ENCODE results near the gene BAZ2A.

BAZ2A gene

DNA sequence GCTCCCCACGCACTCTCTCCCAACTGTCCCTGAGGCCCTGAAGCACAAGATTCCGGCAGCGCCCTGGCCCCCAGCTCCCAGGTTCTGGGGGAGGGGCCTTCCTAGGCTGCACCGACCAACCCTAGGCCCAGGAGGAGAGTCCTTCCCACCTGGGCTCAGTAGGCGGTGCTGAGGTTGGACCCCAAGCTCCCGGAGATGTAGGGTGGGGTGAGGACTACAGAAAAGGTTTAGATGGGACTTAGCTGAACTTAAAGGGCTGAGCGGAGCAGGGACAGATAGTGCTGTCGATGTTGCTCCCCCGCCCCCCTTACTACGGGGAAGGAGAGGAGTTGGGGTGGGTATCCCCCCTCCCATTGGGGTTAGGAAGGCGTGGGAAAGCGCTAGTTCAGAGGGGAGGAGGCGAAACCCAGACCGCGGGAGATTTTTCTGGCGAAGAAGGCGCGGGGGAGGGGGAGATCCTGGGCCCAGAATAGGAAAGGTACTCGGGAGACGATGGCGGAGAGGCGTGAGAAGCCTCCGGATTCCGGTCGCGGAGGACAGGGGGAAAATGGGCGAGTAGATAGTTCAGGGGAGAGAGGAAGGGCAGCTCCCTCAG lies 4.2 kb upstream of the BAZ2A start (continued):
- no peak for TF ChIP-seq ZSCAN23 (tag by site-specific recombination; IDR thresholded peaks at IDR 0.05)
- no peak for TF ChIP-seq ZNF473 (tag by site-specific recombination; IDR thresholded peaks at IDR 0.05)
- TF ChIP-seq SP2 (tag by site-specific recombination; IDR thresholded peaks at IDR 0.05) = peak; percentile 87
- no peak for TF ChIP-seq ZNF354C (tag by site-specific recombination; IDR thresholded peaks at IDR 0.05; ENCODE audit: borderline replicate concordance, low read depth)
- TF ChIP-seq ZNF791 (tag by site-specific recombination; IDR thresholded peaks at IDR 0.05) = no peak
- 0 out of 2 replicates have a peak, but pooled peaks have one; percentile 24 for TF ChIP-seq ZBTB48 (tag by site-specific recombination; IDR thresholded peaks at IDR 0.05)
- TF ChIP-seq, protein P1, sequence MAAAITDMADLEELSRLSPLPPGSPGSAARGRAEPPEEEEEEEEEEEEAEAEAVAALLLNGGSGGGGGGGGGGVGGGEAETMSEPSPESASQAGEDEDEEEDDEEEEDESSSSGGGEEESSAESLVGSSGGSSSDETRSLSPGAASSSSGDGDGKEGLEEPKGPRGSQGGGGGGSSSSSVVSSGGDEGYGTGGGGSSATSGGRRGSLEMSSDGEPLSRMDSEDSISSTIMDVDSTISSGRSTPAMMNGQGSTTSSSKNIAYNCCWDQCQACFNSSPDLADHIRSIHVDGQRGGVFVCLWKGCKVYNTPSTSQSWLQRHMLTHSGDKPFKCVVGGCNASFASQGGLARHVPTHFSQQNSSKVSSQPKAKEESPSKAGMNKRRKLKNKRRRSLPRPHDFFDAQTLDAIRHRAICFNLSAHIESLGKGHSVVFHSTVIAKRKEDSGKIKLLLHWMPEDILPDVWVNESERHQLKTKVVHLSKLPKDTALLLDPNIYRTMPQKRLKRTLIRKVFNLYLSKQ (tag by site-specific recombination; IDR thresholded peaks at IDR 0.05; ENCODE audit: borderline replicate concordance) = no peak
- TF ChIP-seq ZNF600 (tag by site-specific recombination; IDR thresholded peaks at IDR 0.05) = peak; percentile 40; the same call in 1 of the 2 replicates
- TF ChIP-seq, protein P2, sequence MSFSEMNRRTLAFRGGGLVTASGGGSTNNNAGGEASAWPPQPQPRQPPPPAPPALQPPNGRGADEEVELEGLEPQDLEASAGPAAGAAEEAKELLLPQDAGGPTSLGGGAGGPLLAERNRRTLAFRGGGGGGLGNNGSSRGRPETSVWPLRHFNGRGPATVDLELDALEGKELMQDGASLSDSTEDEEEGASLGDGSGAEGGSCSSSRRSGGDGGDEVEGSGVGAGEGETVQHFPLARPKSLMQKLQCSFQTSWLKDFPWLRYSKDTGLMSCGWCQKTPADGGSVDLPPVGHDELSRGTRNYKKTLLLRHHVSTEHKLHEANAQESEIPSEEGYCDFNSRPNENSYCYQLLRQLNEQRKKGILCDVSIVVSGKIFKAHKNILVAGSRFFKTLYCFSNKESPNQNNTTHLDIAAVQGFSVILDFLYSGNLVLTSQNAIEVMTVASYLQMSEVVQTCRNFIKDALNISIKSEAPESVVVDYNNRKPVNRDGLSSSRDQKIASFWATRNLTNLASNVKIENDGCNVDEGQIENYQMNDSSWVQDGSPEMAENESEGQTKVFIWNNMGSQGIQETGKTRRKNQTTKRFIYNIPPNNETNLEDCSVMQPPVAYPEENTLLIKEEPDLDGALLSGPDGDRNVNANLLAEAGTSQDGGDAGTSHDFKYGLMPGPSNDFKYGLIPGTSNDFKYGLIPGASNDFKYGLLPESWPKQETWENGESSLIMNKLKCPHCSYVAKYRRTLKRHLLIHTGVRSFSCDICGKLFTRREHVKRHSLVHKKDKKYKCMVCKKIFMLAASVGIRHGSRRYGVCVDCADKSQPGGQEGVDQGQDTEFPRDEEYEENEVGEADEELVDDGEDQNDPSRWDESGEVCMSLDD (tag by site-specific recombination; IDR thresholded peaks at IDR 0.05) = peak; percentile 94
- no peak for TF ChIP-seq ZNF169 (tag by site-specific recombination; IDR thresholded peaks at IDR 0.05)
- TF ChIP-seq ZNF362 (tag by site-specific recombination; IDR thresholded peaks at IDR 0.05) = no peak
- TF ChIP-seq ZNF426 (tag by site-specific recombination; IDR thresholded peaks at IDR 0.05) = no peak
- TF ChIP-seq KLF8 (tag by site-specific recombination; IDR thresholded peaks at IDR 0.05) = peak; percentile 83
- no peak for TF ChIP-seq ZNF155 (tag by site-specific recombination; IDR thresholded peaks at IDR 0.05)
- TF ChIP-seq ZNF146 (tag by site-specific recombination; IDR thresholded peaks at IDR 0.05) = no peak
- TF ChIP-seq, protein P3, sequence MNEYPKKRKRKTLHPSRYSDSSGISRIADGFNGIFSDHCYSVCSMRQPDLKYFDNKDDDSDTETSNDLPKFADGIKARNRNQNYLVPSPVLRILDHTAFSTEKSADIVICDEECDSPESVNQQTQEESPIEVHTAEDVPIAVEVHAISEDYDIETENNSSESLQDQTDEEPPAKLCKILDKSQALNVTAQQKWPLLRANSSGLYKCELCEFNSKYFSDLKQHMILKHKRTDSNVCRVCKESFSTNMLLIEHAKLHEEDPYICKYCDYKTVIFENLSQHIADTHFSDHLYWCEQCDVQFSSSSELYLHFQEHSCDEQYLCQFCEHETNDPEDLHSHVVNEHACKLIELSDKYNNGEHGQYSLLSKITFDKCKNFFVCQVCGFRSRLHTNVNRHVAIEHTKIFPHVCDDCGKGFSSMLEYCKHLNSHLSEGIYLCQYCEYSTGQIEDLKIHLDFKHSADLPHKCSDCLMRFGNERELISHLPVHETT (tag by site-specific recombination; IDR thresholded peaks at IDR 0.05) = no peak
- no peak for TF ChIP-seq ZNF416 (tag by site-specific recombination; IDR thresholded peaks at IDR 0.05)
- TF ChIP-seq ZNF37A (tag by site-specific recombination; IDR thresholded peaks at IDR 0.05) = no peak
- TF ChIP-seq SCRT1 (tag by site-specific recombination; IDR thresholded peaks at IDR 0.05; ENCODE audit: borderline replicate concordance) = no peak
- no peak for TF ChIP-seq ZNF704 (tag by site-specific recombination; IDR thresholded peaks at IDR 0.05)
- TF ChIP-seq ZNF341 (tag by site-specific recombination; IDR thresholded peaks at IDR 0.05; ENCODE audit: low read depth) = peak; percentile 55
- TF ChIP-seq KLF16 (tag by site-specific recombination; IDR thresholded peaks at IDR 0.05) = peak; percentile 69
- TF ChIP-seq ZNF211 (tag by site-specific recombination; IDR thresholded peaks at IDR 0.05; ENCODE audit: low read depth) = no peak
- TF ChIP-seq ZNF530 (tag by site-specific recombination; IDR thresholded peaks at IDR 0.05; ENCODE audit: low read depth) = no peak
- TF ChIP-seq ZNF544 (tag by site-specific recombination; IDR thresholded peaks at IDR 0.05) = no peak
- peak; percentile 83 for TF ChIP-seq ZFHX2 (tag by site-specific recombination; conservative IDR thresholded peaks at IDR 0.05)
- no peak for TF ChIP-seq ZNF580 (tag by site-specific recombination; IDR thresholded peaks at IDR 0.05)
- TF ChIP-seq TRIM28 (IDR thresholded peaks at IDR 0.05; ENCODE audit: borderline replicate concordance, low read length) = no peak
- TF ChIP-seq ZNF391 (tag by site-specific recombination; IDR thresholded peaks at IDR 0.05; ENCODE audit: borderline replicate concordance, low read depth) = no peak
- no peak for TF ChIP-seq ZFP37 (tag by site-specific recombination; IDR thresholded peaks at IDR 0.05)
- TF ChIP-seq ZBTB21 (tag by site-specific recombination; IDR thresholded peaks at IDR 0.05) = no peak

Measured in HEK293 (cell line).